Left ventricle myocardium inferior (tissue), 1 donor: Measurements from ENCODE around the gene CARM1. TPM values are rescaled to one million over a fixed set of nuclear protein-coding genes. Genes with fewer than 3 reads are reported as not detected.

Source experiments
- DNase-seq: peaks from one replicate; pipeline ENCODE4 v3.0.0-alpha.2; 2020
- H3K27ac ChIP-seq: fragments of 200-600 bp; replicated peaks from 2 replicates; pipeline ENCODE4 v1.8.0; 2021
- H3K27me3 ChIP-seq: fragments of 200-600 bp; 2 replicates; pipeline ENCODE4 v1.8.0; 2021; ENCODE audit warnings: low read depth
- H3K36me3 ChIP-seq: fragments of 200-600 bp; 2 replicates; pipeline ENCODE4 v1.8.0; 2021
- H3K4me1 ChIP-seq: fragments of 200-600 bp; 2 replicates; pipeline ENCODE4 v1.8.0; 2021
- H3K4me3 ChIP-seq: fragments of 200-600 bp; 2 replicates; pipeline ENCODE4 v1.8.0; 2021; ENCODE audit warnings: mild to moderate bottlenecking, moderate library complexity
- H3K9me3 ChIP-seq: fragments of 200-600 bp; replicated peaks from 2 replicates; pipeline ENCODE4 v1.8.0; 2021
- intact Hi-C: fragments of 100-400 bp; cut with micrococcal nuclease; formaldehyde crosslinking; loops from one replicate; pipeline ENCODE4 v1.11.0; 2022
- total RNA-seq: library from RNA; stranded (reverse); fragmentation: NEBNext Ultra II Directional; extraction: Animal tissue kit (Norgen Biotek cat#: 25700); gene quantifications from one replicate; pipeline ENCODE4 v1.2.1, GENCODE V29; 2021
- TF ChIP-seq, protein P1 (sequence below): fragments of 200-600 bp; IDR thresholded peaks from 2 replicates; pipeline ENCODE4 v1.8.0; 2021; ENCODE audit warnings: antibody characterized with exemption, mild to moderate bottlenecking, borderline replicate concordance
- donor health status: DM: no; HTN: yes; CAD: no; lungs with severe emphysema.

The CARM1 gene
- total RNA-seq, 1 donor from 2014 or later: 27.2 TPM

DNA sequence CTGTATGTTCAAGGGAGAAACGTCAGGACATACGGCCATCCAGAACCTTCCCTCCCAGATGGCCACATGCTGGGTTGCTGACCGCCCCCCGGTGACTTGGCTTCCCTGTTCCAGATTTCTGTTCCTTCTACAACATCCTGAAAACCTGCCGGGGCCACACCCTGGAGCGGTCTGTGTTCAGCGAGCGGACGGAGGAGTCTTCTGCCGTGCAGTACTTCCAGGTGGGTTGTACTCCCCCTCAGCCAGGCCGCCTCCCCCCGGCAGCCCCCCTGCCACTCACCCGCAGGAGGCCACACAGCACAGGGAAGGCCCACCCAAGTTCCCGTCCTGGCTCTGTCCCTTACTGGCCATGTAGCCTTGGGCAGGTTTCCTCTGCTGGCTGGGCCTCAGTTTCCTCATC is 36.6 kb downstream of the CARM1 start:
- Histone ChIP-seq H3K4me1 (no peaks in the 10 kb centered on the region), H3K27ac (no peak overlapping the region), H3K36me3 (peaks cover 51% of the 10 kb centered on the region), H3K27me3 (no peaks in the 10 kb centered on the region), H3K4me3 (no peak overlapping the region), H3K9me3 (peaks cover 5% of the 10 kb centered on the region)
- TF ChIP-seq, protein P1, sequence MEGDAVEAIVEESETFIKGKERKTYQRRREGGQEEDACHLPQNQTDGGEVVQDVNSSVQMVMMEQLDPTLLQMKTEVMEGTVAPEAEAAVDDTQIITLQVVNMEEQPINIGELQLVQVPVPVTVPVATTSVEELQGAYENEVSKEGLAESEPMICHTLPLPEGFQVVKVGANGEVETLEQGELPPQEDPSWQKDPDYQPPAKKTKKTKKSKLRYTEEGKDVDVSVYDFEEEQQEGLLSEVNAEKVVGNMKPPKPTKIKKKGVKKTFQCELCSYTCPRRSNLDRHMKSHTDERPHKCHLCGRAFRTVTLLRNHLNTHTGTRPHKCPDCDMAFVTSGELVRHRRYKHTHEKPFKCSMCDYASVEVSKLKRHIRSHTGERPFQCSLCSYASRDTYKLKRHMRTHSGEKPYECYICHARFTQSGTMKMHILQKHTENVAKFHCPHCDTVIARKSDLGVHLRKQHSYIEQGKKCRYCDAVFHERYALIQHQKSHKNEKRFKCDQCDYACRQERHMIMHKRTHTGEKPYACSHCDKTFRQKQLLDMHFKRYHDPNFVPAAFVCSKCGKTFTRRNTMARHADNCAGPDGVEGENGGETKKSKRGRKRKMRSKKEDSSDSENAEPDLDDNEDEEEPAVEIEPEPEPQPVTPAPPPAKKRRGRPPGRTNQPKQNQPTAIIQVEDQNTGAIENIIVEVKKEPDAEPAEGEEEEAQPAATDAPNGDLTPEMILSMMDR: no peak
- intact Hi-C loops: no loop called here
- DNase-seq: no peak

DNA sequence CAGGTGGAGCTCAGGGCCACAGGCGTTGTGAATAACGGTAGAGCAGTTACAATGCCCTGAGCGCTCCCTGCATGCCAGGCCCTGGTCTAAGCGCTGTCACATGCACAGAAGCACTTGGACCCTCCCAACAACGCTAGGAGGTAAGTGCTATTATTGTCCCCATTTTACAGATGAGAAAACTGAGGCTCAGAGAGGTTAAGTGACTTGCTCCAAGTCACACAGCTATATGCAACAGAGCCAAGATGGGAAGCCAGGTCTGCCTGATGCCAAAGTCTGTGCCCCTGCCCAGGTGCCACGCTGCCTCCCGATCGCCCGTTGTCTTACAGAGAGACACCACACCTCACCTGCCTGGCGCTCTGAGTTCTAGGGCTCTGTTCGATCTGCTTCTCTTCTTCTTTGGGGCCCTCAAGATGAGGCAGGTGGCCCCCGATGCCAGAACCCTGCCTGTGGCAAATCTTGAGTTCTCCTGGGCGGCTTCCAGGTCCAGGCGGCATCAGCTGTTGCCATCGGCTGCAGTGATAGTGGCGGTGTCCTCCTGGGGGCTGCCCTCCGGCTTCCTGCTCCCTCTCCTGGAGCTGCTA is 37.1 kb downstream of the CARM1 start:
- no peak overlapping the region for H3K4me3 ChIP-seq
- no peaks in the 10 kb centered on the region for H3K4me1 ChIP-seq
- TF ChIP-seq, protein P1: no peak
- intact Hi-C loops: no loop called here
- no peak overlapping the region for H3K27ac ChIP-seq
- H3K27me3 ChIP-seq: no peaks in the 10 kb centered on the region
- no peaks in the 10 kb centered on the region for H3K9me3 ChIP-seq
- H3K36me3 ChIP-seq: peaks cover 57% of the 10 kb centered on the region
- DNase-seq: no peak

DNA sequence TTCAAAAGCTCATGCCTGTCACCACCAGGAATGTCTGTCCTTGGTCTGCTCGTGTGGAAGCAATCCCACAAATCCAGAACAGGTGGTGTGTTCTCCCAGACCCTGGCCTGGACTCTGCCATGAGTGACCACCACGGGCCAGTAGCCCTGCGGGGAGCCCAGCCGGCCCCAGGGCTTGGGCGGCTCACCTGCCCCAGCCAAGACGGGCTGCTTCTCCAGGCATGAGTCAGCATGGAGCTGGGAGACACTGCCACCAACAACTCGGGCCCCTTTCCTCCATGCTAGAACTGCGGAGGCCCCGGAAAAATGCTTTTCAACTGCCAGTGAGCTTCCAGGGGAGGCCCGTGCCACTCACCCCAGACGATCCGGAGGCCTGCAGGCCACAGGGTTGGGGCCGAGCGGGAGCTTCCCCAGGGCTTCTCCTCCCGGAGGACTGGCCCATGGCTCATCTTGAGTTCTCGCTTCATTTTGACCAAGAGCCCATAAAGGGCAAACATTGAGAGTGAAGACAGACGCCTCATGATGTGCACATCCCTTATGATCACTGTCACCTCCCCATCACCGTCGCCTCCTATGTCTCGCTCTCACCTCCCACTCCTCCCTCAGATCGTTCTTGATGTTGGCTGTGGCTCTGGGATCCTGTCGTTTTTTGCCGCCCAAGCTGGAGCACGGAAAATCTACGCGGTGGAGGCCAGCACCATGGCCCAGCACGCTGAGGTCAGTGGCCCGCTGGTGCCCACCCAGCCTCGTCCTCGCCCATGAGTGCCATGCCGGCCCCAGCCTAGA is 40.4 kb downstream of the CARM1 start:
- Histone ChIP-seq H3K27ac (no peak overlapping the region), H3K4me3 (no peak overlapping the region), H3K36me3 (peaks cover 87% of the 10 kb centered on the region), H3K4me1 (no peaks in the 10 kb centered on the region), H3K27me3 (no peaks in the 10 kb centered on the region), H3K9me3 (no peaks in the 10 kb centered on the region)
- TF ChIP-seq, protein P1: no peak
- DNase-seq: no peak
- intact Hi-C loops: no loop called here

DNA sequence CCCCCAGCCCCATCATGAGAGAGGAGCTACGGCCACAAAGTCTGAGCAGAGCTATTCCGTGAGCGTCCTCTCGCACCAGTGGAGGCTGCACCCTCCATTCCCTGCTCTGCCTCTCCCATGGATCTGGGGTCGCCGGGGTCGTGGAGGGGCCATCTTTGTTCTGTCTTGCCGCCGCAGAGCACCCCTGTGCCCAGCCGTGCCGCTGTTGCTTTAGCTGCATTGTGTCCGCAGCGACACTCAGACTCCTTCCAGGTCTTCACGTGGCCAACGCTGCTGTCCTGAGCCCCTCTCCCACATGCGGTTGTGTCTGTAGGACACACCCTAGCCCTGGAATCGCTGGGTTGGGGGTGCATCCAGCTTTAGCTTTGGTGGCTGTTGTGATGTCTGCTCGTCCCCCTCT is 41.3 kb downstream of the CARM1 start:
- DNase-seq: no peak
- TF ChIP-seq, protein P1: no peak
- Histone ChIP-seq H3K4me3 (no peak overlapping the region), H3K27ac (no peak overlapping the region), H3K27me3 (no peaks in the 10 kb centered on the region), H3K36me3 (peaks cover 88% of the 10 kb centered on the region), H3K9me3 (no peaks in the 10 kb centered on the region), H3K4me1 (no peaks in the 10 kb centered on the region)
- intact Hi-C loops: no loop called here

DNA sequence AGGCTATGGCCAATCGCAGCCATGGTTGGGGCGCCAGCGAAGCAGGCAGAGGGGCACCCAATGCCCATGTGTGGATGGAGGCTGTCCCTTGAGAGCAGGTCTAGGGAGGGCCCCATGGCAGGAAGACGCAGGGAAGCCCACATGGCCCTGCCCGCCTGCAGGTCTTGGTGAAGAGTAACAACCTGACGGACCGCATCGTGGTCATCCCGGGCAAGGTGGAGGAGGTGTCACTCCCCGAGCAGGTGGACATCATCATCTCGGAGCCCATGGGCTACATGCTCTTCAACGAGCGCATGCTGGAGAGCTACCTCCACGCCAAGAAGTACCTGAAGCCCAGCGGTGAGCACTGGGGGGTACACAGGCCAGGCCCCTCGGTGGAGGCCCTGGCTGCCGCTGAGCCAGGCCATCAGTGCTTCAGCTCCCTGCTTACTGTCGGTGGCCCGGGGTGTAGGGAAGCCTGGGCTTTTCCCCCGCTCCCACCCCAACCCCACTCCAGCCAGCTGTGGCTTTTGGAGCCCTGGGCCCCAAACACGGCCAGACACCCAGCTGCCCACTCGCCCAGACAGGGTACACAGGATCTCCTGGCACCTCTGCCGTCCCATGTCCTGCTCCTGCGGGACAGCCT is 42.5 kb downstream of the CARM1 start:
- H3K27me3 ChIP-seq: no peaks in the 10 kb centered on the region
- no peaks in the 10 kb centered on the region for H3K9me3 ChIP-seq
- intact Hi-C loops: no loop called here
- DNase-seq: no peak
- H3K4me1 ChIP-seq: no peaks in the 10 kb centered on the region
- no peak overlapping the region for H3K27ac ChIP-seq
- H3K36me3 ChIP-seq: peaks cover 87% of the 10 kb centered on the region
- no peak overlapping the region for H3K4me3 ChIP-seq
- TF ChIP-seq, protein P1: no peak
